KG1 (cell line): ENCODE measurements around the gene ATP9B.
"Not testable (repeated sequence)": the region's sequence is repeated elsewhere in the genome, so short reads cannot be mapped to it uniquely, and the experiment has no call there.

ENCODE experiments used
- DNase-seq: peaks from one replicate; lab custom pipeline; 2025; lab: John Stamatoyannopoulos, UW

Gene ATP9B

GRCh38 chr18:79290876-79291275, 221.7 kb downstream of the ATP9B start:
- no peak for DNase-seq

GRCh38 chr18:79294235-79294634, 225.0 kb downstream of the ATP9B start:
- DNase-seq: no peak

GRCh38 chr18:79299272-79299671, 230.1 kb downstream of the ATP9B start:
- DNase-seq: no peak

- DNase-seq: no peak
Measured at GRCh38 chr18:79299711-79300110, 230.5 kb downstream of the ATP9B start.

- DNase-seq: no peak
Measured at GRCh38 chr18:79300413-79300812, 231.2 kb downstream of the ATP9B start.

GRCh38 chr18:79302120-79302519, 232.9 kb downstream of the ATP9B start:
- no peak for DNase-seq

- DNase-seq: no peak
Measured at GRCh38 chr18:79305911-79306310, 236.7 kb downstream of the ATP9B start.

- DNase-seq: no peak
Measured at GRCh38 chr18:79309614-79310358, 240.6 kb downstream of the ATP9B start.

GRCh38 chr18:79314838-79315388, 245.7 kb downstream of the ATP9B start:
- no peak for DNase-seq

GRCh38 chr18:79315596-79315995, 246.4 kb downstream of the ATP9B start:
- DNase-seq: no peak

- no peak for DNase-seq
Measured at GRCh38 chr18:79317703-79318102, 248.5 kb downstream of the ATP9B start.

GRCh38 chr18:79318142-79318673, 249.0 kb downstream of the ATP9B start:
- no peak for DNase-seq

- DNase-seq: no peak
Measured at GRCh38 chr18:79320216-79320850, 251.1 kb downstream of the ATP9B start.

GRCh38 chr18:79321625-79322405, 252.6 kb downstream of the ATP9B start:
- no peak for DNase-seq

- no peak for DNase-seq
Measured at GRCh38 chr18:79322441-79322840, 253.2 kb downstream of the ATP9B start.

- DNase-seq: no peak
Measured at GRCh38 chr18:79323471-79323870, 254.3 kb downstream of the ATP9B start.

- no peak for DNase-seq
Measured at GRCh38 chr18:79326413-79327198, 257.4 kb downstream of the ATP9B start.

- DNase-seq: no peak
Measured at GRCh38 chr18:79327199-79327721, 258.1 kb downstream of the ATP9B start.

GRCh38 chr18:79327915-79328314, 258.7 kb downstream of the ATP9B start:
- DNase-seq: not testable (repeated sequence)

- no peak for DNase-seq
Measured at GRCh38 chr18:79328887-79329286, 259.7 kb downstream of the ATP9B start.

- DNase-seq: no peak
Measured at GRCh38 chr18:79329786-79330185, 260.6 kb downstream of the ATP9B start.
